HEK293 (cell line): Measurements from ENCODE around the gene USP36.

Source experiments
- CTCF ChIA-PET: fragments of 350-600 bp; formaldehyde crosslinking; extraction: SDS; loops from one replicate; lab custom pipeline; 2021; ENCODE audit warnings: antibody characterized with exemption; lab: Yijun Ruan, JAX
- POLR2A ChIA-PET: fragments of 300-600 bp; formaldehyde crosslinking; extraction: SDS; loops from one replicate; lab custom pipeline; 2020; ENCODE audit warnings: antibody characterized with exemption, inconsistent platforms; lab: Yijun Ruan, JAX
- H3K27ac ChIP-seq: fragments of 200-500 bp; sonication (Bioruptor generic); 2 replicates; pipeline ENCODE4 v1.5.1; 2014; ENCODE audit warnings: low read depth, low read length, control low read depth, inconsistent platforms; ENCODE audit errors: extremely low read depth
- H3K36me3 ChIP-seq, 2 experiments: fragments of 200-500 bp in 1 of 2; sonication (Bioruptor generic) in 1 of 2; 1 replicate in 1 of 2; 2 replicates in 1 of 2; pipeline ENCODE4 v1.5.1; 2014 to 2017; ENCODE audit warnings: inconsistent platforms in 2 of 2, low read length in 2 of 2; ENCODE audit not compliant: control insufficient read depth in 2 of 2, insufficient read depth in 1 of 2
- H3K4me1 ChIP-seq: fragments of 200-500 bp; sonication (Bioruptor generic); 2 replicates; pipeline ENCODE4 v1.5.1; 2014; ENCODE audit warnings: mild to moderate bottlenecking, low read length, inconsistent platforms; ENCODE audit not compliant: control insufficient read depth, insufficient read depth
- H3K4me3 ChIP-seq: 2 replicates; pipeline ENCODE4 v1.5.1; 2011; ENCODE audit warnings: low read depth, mild to moderate bottlenecking, control low read depth, low read length, moderate library complexity
- H3K9me3 ChIP-seq: fragments of 200-500 bp; sonication (Bioruptor generic); 2 replicates; pipeline ENCODE4 v1.5.1; 2014; ENCODE audit warnings: low read depth, low read length, inconsistent platforms; ENCODE audit not compliant: control insufficient read depth, insufficient read depth
- IKZF3 ChIP-seq: fragments of 450-650 bp; IDR thresholded peaks from 2 replicates; pipeline ENCODE4 v1.5.0; 2018; ENCODE audit warnings: missing biosample characterization, mild to moderate bottlenecking, missing genetic modification characterization, moderate library complexity
- ZNF138 ChIP-seq: fragments of 450-650 bp; formaldehyde crosslinking; IDR thresholded peaks from 2 replicates; pipeline ENCODE4 v1.5.1; 2016; ENCODE audit warnings: missing biosample characterization, missing genetic modification characterization, borderline replicate concordance
- ZNF18 ChIP-seq: fragments of 450-650 bp; formaldehyde crosslinking; IDR thresholded peaks from 2 replicates; pipeline ENCODE4 v1.5.1; 2016; ENCODE audit warnings: missing biosample characterization, missing genetic modification characterization
- ZNF266 ChIP-seq: fragments of 450-650 bp; formaldehyde crosslinking; IDR thresholded peaks from 2 replicates; pipeline ENCODE4 v1.5.1; 2016; ENCODE audit warnings: missing biosample characterization, missing genetic modification characterization, low read depth
- ZNF350 ChIP-seq: fragments of 450-650 bp; formaldehyde crosslinking; IDR thresholded peaks from 2 replicates; pipeline ENCODE4 v1.5.0; 2017; ENCODE audit warnings: missing biosample characterization, mild to moderate bottlenecking, missing genetic modification characterization
- ZNF560 ChIP-seq: fragments of 450-650 bp; formaldehyde crosslinking; IDR thresholded peaks from 2 replicates; pipeline ENCODE4 v1.5.1; 2017; ENCODE audit warnings: missing biosample characterization, missing genetic modification characterization, borderline replicate concordance
- ZNF600 ChIP-seq: fragments of 450-650 bp; formaldehyde crosslinking; IDR thresholded peaks from 2 replicates; pipeline ENCODE4 v1.5.1; 2016; ENCODE audit warnings: missing biosample characterization, missing genetic modification characterization
- ZNF610 ChIP-seq: fragments of 450-650 bp; formaldehyde crosslinking; IDR thresholded peaks from 2 replicates; pipeline ENCODE4 v1.5.1; 2016; ENCODE audit warnings: missing biosample characterization, missing genetic modification characterization, borderline replicate concordance
- ZNF701 ChIP-seq: fragments of 450-650 bp; formaldehyde crosslinking; IDR thresholded peaks from 2 replicates; pipeline ENCODE4 v1.5.1; 2016; ENCODE audit warnings: missing biosample characterization, missing genetic modification characterization
- ZNF830 ChIP-seq: fragments of 450-650 bp; IDR thresholded peaks from 2 replicates; pipeline ENCODE4 v1.5.0; 2018; ENCODE audit warnings: missing biosample characterization, missing genetic modification characterization, low read depth, mild to moderate bottlenecking, moderate library complexity
- TF ChIP-seq, protein P1 (sequence below): fragments of 450-650 bp; formaldehyde crosslinking; conservative IDR thresholded peaks from 2 replicates; pipeline ENCODE4 v1.5.1; 2016; ENCODE audit warnings: low read depth, missing biosample characterization, missing genetic modification characterization
- TF ChIP-seq, protein P2 (sequence below): fragments of 450-650 bp; formaldehyde crosslinking; IDR thresholded peaks from 2 replicates; pipeline ENCODE4 v1.5.1; 2016; ENCODE audit warnings: missing biosample characterization, missing genetic modification characterization
- TF ChIP-seq, protein P3 (sequence below): fragments of 450-650 bp; IDR thresholded peaks from 2 replicates; pipeline ENCODE4 v1.5.1; 2018; ENCODE audit warnings: missing biosample characterization, mild to moderate bottlenecking, missing genetic modification characterization
- TF ChIP-seq, protein P4 (sequence below): sonication (generic); formaldehyde crosslinking; IDR thresholded peaks from 2 replicates; pipeline ENCODE4 v1.8.1; 2022; ENCODE audit warnings: mild to moderate bottlenecking, moderate library complexity, missing genetic modification reagents
- TF ChIP-seq, protein P5 (sequence below): fragments of 450-650 bp; formaldehyde crosslinking; IDR thresholded peaks from 2 replicates; pipeline ENCODE4 v1.5.1; 2016; ENCODE audit warnings: missing biosample characterization, missing genetic modification characterization

Gene USP36

GRCh38 chr17:78759203-78759968, 81.2 kb downstream of the USP36 start:
- CTCF ChIA-PET, result no interaction called here

More at GRCh38 chr17:78759203-78759968, 81.2 kb downstream of the USP36 start:
- no peak overlapping the region for H3K27ac ChIP-seq
- no peaks in the 10 kb centered on the region for H3K36me3 ChIP-seq
- no peaks in the 10 kb centered on the region for H3K9me3 ChIP-seq
- POLR2A ChIA-PET, result interaction anchor here (0.6 to 0.7 kb wide), 2 partner anchors 10 to 1239 kb away, joined by 3 to 4 read pairs; no protein-coding TSS in a partner anchor
- H3K4me3 ChIP-seq, result no peak overlapping the region
- H3K4me1 ChIP-seq, result peaks cover 18% of the 10 kb centered on the region
- TF ChIP-seq ZNF610 (tag by site-specific recombination) (no peak), ZNF350 (tag by site-specific recombination) (no peak), ZNF600 (tag by site-specific recombination) (no peak), ZNF18 (tag by site-specific recombination) (no peak), IKZF3 (tag by site-specific recombination) (no peak), ZNF138 (tag by site-specific recombination) (no peak), ZNF560 (tag by site-specific recombination) (no peak), ZNF701 (tag by site-specific recombination) (no peak), ZNF830 (no peak), ZNF266 (tag by site-specific recombination) (no peak)
- TF ChIP-seq, protein P1, sequence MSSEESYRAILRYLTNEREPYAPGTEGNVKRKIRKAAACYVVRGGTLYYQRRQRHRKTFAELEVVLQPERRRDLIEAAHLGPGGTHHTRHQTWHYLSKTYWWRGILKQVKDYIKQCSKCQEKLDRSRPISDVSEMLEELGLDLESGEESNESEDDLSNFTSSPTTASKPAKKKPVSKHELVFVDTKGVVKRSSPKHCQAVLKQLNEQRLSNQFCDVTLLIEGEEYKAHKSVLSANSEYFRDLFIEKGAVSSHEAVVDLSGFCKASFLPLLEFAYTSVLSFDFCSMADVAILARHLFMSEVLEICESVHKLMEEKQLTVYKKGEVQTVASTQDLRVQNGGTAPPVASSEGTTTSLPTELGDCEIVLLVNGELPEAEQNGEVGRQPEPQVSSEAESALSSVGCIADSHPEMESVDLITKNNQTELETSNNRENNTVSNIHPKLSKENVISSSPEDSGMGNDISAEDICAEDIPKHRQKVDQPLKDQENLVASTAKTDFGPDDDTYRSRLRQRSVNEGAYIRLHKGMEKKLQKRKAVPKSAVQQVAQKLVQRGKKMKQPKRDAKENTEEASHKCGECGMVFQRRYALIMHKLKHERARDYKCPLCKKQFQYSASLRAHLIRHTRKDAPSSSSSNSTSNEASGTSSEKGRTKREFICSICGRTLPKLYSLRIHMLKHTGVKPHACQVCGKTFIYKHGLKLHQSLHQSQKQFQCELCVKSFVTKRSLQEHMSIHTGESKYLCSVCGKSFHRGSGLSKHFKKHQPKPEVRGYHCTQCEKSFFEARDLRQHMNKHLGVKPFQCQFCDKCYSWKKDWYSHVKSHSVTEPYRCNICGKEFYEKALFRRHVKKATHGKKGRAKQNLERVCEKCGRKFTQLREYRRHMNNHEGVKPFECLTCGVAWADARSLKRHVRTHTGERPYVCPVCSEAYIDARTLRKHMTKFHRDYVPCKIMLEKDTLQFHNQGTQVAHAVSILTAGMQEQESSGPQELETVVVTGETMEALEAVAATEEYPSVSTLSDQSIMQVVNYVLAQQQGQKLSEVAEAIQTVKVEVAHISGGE (tag by site-specific recombination), result no peak
- TF ChIP-seq, protein P2, sequence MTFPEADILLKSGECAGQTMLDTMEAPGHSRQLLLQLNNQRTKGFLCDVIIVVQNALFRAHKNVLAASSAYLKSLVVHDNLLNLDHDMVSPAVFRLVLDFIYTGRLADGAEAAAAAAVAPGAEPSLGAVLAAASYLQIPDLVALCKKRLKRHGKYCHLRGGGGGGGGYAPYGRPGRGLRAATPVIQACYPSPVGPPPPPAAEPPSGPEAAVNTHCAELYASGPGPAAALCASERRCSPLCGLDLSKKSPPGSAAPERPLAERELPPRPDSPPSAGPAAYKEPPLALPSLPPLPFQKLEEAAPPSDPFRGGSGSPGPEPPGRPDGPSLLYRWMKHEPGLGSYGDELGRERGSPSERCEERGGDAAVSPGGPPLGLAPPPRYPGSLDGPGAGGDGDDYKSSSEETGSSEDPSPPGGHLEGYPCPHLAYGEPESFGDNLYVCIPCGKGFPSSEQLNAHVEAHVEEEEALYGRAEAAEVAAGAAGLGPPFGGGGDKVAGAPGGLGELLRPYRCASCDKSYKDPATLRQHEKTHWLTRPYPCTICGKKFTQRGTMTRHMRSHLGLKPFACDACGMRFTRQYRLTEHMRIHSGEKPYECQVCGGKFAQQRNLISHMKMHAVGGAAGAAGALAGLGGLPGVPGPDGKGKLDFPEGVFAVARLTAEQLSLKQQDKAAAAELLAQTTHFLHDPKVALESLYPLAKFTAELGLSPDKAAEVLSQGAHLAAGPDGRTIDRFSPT (tag by site-specific recombination), result no peak
- TF ChIP-seq, protein P3, sequence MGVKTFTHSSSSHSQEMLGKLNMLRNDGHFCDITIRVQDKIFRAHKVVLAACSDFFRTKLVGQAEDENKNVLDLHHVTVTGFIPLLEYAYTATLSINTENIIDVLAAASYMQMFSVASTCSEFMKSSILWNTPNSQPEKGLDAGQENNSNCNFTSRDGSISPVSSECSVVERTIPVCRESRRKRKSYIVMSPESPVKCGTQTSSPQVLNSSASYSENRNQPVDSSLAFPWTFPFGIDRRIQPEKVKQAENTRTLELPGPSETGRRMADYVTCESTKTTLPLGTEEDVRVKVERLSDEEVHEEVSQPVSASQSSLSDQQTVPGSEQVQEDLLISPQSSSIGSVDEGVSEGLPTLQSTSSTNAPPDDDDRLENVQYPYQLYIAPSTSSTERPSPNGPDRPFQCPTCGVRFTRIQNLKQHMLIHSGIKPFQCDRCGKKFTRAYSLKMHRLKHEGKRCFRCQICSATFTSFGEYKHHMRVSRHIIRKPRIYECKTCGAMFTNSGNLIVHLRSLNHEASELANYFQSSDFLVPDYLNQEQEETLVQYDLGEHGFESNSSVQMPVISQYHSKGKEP (tag by site-specific recombination), result no peak
- TF ChIP-seq, protein P4, sequence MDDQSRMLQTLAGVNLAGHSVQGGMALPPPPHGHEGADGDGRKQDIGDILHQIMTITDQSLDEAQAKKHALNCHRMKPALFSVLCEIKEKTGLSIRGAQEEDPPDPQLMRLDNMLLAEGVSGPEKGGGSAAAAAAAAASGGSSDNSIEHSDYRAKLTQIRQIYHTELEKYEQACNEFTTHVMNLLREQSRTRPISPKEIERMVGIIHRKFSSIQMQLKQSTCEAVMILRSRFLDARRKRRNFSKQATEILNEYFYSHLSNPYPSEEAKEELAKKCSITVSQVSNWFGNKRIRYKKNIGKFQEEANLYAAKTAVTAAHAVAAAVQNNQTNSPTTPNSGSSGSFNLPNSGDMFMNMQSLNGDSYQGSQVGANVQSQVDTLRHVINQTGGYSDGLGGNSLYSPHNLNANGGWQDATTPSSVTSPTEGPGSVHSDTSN, result no peak
- TF ChIP-seq, protein P5, sequence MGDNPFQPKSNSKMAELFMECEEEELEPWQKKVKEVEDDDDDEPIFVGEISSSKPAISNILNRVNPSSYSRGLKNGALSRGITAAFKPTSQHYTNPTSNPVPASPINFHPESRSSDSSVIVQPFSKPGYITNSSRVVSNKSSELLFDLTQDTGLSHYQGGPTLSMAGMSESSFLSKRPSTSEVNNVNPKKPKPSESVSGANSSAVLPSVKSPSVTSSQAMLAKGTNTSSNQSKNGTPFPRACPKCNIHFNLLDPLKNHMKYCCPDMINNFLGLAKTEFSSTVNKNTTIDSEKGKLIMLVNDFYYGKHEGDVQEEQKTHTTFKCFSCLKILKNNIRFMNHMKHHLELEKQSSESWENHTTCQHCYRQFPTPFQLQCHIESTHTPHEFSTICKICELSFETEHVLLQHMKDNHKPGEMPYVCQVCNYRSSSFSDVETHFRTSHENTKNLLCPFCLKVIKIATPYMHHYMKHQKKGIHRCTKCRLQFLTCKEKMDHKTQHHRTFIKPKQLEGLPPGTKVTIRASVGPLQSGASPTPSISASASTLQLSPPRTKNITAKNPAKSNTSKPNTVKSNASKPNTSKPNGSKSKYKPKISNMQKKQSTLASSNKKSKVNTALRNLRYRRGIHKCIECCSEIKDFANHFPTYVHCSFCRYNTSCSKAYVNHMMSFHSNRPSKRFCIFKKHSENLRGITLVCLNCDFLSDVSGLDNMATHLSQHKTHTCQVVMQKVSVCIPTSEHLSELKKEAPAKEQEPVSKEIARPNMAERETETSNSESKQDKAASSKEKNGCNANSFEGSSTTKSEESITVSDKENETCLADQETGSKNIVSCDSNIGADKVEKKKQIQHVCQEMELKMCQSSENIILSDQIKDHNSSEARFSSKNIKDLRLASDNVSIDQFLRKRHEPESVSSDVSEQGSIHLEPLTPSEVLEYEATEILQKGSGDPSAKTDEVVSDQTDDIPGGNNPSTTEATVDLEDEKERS (tag by site-specific recombination), result no peak
